Measurements from ENCODE around the gene CYLD.

CYLD gene

DNA sequence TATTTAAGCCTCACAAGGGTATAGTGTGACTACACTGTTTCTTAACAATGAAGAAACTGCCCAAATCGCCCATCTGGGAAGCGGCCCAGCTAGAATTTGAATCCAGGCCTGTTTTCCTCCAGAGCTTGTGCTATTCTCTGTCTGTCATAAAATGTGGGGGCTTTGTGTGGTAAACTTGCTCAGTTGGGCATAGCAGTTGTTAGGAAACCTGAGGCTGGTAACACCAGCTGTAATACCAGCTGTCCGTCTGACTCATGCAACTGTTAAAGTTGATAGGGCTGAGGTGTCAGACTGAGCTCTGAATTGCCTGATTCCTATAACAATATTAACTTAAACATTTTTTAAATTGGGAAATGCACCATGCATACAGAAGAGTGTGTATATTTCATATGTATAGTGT lies 39.2 kb upstream of the CYLD start:
- Histone ChIP-seq H3K27ac (no peak overlapping the region), H3K36me3 (replicated peaks) (no peaks in the 10 kb centered on the region), H3K27me3 (replicated peaks) (no peaks in the 10 kb centered on the region), H3K4me3 (ENCODE audit: low read depth, low read length) (no peak overlapping the region)
- in situ Hi-C loops (cut with HindIII; ENCODE audit: low pct_ligation_motif_present, low sequenced_read_pairs): no loop called here
- TF ChIP-seq, protein P1, sequence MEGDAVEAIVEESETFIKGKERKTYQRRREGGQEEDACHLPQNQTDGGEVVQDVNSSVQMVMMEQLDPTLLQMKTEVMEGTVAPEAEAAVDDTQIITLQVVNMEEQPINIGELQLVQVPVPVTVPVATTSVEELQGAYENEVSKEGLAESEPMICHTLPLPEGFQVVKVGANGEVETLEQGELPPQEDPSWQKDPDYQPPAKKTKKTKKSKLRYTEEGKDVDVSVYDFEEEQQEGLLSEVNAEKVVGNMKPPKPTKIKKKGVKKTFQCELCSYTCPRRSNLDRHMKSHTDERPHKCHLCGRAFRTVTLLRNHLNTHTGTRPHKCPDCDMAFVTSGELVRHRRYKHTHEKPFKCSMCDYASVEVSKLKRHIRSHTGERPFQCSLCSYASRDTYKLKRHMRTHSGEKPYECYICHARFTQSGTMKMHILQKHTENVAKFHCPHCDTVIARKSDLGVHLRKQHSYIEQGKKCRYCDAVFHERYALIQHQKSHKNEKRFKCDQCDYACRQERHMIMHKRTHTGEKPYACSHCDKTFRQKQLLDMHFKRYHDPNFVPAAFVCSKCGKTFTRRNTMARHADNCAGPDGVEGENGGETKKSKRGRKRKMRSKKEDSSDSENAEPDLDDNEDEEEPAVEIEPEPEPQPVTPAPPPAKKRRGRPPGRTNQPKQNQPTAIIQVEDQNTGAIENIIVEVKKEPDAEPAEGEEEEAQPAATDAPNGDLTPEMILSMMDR (IDR thresholded peaks at IDR 0.05; ENCODE audit: low read depth, low read length, missing control alignments): no peak
- no peak for DNase-seq

DNA sequence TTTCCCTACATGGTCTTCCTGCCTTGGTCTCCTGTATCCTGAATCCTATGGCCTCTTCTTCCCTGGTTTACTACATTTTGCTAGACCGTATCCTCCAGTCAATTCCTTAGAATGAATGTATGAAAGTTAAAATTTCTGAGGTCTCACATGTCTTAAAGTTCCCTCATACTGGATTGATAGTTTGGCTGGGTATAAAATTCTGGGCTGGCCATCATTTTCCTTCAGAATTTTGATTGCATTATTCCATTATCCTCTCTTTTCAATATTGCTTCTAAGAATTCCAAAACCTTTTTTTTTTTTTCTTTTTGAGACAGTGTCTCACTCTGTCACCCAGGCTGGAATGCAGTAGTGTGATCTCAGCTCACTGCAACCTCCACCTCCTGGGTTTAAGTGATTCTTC lies 37.6 kb upstream of the CYLD start:
- no peak for DNase-seq
- in situ Hi-C loops (cut with HindIII; ENCODE audit: low pct_ligation_motif_present, low sequenced_read_pairs): no loop called here
- no peak overlapping the region for H3K27ac ChIP-seq
- no peak overlapping the region for H3K4me3 ChIP-seq (ENCODE audit: low read depth, low read length)
- TF ChIP-seq, protein P1 (IDR thresholded peaks at IDR 0.05; ENCODE audit: low read depth, low read length, missing control alignments): no peak
- no peaks in the 10 kb centered on the region for H3K27me3 ChIP-seq (replicated peaks)
- H3K36me3 ChIP-seq (replicated peaks): no peaks in the 10 kb centered on the region

DNA sequence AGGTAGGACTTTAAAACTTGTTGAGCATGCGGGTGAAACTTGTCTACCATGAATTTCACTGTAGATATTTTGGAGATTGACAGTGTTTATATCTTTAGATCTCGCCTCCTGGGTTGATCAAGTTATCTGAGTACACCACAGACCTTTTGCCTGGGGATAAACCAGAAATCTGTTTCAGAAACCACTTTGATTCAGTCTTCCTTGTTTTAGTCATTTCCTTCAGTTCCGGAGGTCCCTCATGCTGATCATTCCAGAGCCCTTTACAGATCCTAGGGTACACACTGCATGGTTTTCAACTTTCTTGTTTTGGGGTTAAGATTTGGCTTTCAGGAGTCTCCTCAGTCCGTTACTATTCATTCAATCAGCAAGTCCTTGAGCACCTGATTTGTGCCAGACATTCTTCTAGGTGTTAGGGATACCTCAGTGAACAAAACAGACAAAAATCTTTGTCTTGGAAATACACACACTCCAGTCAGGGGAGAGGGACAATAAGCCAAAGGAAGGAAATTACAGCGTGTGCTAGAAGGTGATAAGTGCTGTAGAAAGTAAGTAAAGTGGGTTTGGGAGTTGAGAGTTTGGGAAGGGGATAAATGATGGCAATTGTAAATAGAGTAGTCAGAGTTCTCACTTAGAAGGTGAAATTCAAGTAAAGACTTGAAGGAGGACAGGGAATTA lies 36.3 kb upstream of the CYLD start:
- no peak overlapping the region for H3K27ac ChIP-seq
- H3K36me3 ChIP-seq (replicated peaks): no peaks in the 10 kb centered on the region
- no peak overlapping the region for H3K4me3 ChIP-seq (ENCODE audit: low read depth, low read length)
- H3K27me3 ChIP-seq (replicated peaks): no peaks in the 10 kb centered on the region
- no peak for DNase-seq
- TF ChIP-seq, protein P1 (IDR thresholded peaks at IDR 0.05; ENCODE audit: low read depth, low read length, missing control alignments): no peak
- in situ Hi-C loops (cut with HindIII; ENCODE audit: low pct_ligation_motif_present, low sequenced_read_pairs): no loop called here

DNA sequence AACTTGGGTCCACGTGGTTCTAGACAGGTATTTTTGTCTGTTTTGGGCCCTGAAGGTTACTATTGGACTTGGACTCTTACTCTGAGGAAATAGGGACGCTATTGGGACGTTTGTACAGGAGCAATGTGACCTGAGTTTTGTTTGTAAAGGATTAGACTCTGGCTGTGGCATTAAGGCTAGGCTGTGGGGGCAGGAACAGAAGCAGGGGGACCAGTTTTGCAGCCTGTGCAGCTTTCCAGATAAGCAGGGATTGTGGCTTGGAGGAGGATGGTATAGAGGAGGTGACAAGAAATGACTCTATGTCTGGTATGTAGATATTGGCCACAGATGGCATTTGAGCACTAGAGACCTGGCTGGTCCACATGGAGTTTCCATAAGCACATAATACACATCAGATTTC lies 35.6 kb upstream of the CYLD start:
- Histone ChIP-seq H3K4me3 (ENCODE audit: low read depth, low read length) (no peak overlapping the region), H3K27me3 (replicated peaks) (no peaks in the 10 kb centered on the region), H3K27ac (no peak overlapping the region), H3K36me3 (replicated peaks) (no peaks in the 10 kb centered on the region)
- DNase-seq: no peak
- in situ Hi-C loops (cut with HindIII; ENCODE audit: low pct_ligation_motif_present, low sequenced_read_pairs): no loop called here
- TF ChIP-seq, protein P1 (IDR thresholded peaks at IDR 0.05; ENCODE audit: low read depth, low read length, missing control alignments): no peak

DNA sequence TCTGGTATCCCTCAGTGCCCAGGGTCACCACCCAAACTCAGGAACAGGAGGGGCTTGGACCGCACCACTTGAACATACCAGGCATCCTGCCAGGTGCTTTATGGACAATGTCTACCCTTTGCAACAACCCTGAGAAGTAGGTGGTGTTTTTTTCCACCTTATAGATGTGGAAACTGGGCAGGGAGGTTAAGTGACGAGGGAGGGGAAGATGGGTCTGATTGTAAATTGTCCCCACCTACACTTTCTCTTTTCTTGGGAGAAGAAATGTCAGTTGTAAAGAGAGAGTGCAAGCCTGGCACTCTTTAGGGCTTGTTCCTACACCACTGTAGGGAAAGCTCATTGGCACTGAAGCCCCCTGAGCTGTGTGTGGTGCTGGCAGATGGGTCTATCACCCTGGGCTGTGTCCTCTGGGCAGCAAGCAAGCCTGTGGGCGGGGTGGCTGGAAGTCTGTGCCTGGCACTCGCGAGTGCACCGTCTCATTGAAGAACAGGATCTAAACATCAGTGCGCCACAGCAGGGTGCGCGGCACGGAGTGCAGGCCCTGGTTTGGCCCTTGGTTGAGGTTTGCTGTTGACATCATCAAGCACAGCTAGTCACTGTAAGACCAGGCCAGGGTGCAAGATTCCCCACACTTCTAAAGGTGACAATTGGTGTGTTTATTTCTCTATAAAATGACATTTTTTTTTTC lies 33.4 kb upstream of the CYLD start:
- no peak for DNase-seq
- Histone ChIP-seq H3K27ac (no peak overlapping the region), H3K36me3 (replicated peaks) (no peaks in the 10 kb centered on the region), H3K4me3 (ENCODE audit: low read depth, low read length) (no peak overlapping the region), H3K27me3 (replicated peaks) (no peaks in the 10 kb centered on the region)
- in situ Hi-C loops (cut with HindIII; ENCODE audit: low pct_ligation_motif_present, low sequenced_read_pairs): no loop called here
- TF ChIP-seq, protein P1 (IDR thresholded peaks at IDR 0.05; ENCODE audit: low read depth, low read length, missing control alignments): no peak
